Prostate gland (tissue), 2 donors: ENCODE results near the gene SYMPK.

Experiments
- CTCF ChIP-seq, 4 experiments: fragments of 200-600 bp in 2 of 4; fragments of 450-650 bp in 2 of 4; sonication (generic) in 2 of 4; IDR thresholded peaks; 1 replicate in 3 of 4; 2 replicates in 1 of 4; pipeline ENCODE4 v1.5.1; 2016 to 2019; ENCODE audit warnings: antibody characterized with exemption in 4 of 4, mild to moderate bottlenecking in 2 of 4, moderate library complexity in 2 of 4
- POLR2A ChIP-seq: fragments of 450-650 bp; IDR thresholded peaks from one replicate; pipeline ENCODE4 v1.6.1; 2016; ENCODE audit warnings: antibody characterized with exemption, mild to moderate bottlenecking

- TF ChIP-seq POLR2A (no peak), CTCF (IDR thresholded peaks at IDR 0.05) (no peak)
Observed at GRCh38 chr19:45864629-45865082, 1.7 kb upstream of the SYMPK start.
